Astrocyte of the cerebellum (primary cell): Measurements from ENCODE around the gene DSC2.

Experiments
- DNase-seq: peaks from one replicate; pipeline ENCODE4 v3.0.0-alpha.2; 2011; ENCODE audit warnings: low read depth
- H3K4me3 ChIP-seq: 2 replicates; pipeline ENCODE4 v1.5.1; 2011; ENCODE audit warnings: mild to moderate bottlenecking, low read depth, low read length, moderate library complexity
- CTCF ChIP-seq: IDR thresholded peaks from 2 replicates; pipeline ENCODE4 v1.5.1; 2012; ENCODE audit warnings: low read length, low read depth, moderate library complexity, mild to moderate bottlenecking; ENCODE audit errors: missing control alignments
- in situ Hi-C: cut with HindIII; loops from 2 replicates; pipeline ENCODE4 v1.10.0; 2017; ENCODE audit warnings: low sequenced_read_pairs

Gene DSC2

GRCh38 chr18:31079973-31080372, 22.2 kb downstream of the DSC2 start:
- no peak for DNase-seq
- in situ Hi-C loops = no loop called here
- no peak overlapping the region for H3K4me3 ChIP-seq
- no peak for TF ChIP-seq CTCF

- no peak for DNase-seq
- in situ Hi-C loops = no loop called here
- TF ChIP-seq CTCF = no peak
- no peak overlapping the region for H3K4me3 ChIP-seq
These were observed 24.3 kb downstream of the DSC2 start for GRCh38 chr18:31077878-31078277.

- no peak overlapping the region for H3K4me3 ChIP-seq
- in situ Hi-C loops = no loop called here
- no peak for TF ChIP-seq CTCF
- DNase-seq = no peak
These were observed 30.0 kb downstream of the DSC2 start for GRCh38 chr18:31072175-31072574.

GRCh38 chr18:31070206-31070605, 32.0 kb downstream of the DSC2 start:
- peak; percentile 80 for DNase-seq
- no peak overlapping the region for H3K4me3 ChIP-seq
- TF ChIP-seq CTCF = no peak
- in situ Hi-C loops = no loop called here

- TF ChIP-seq CTCF = no peak
- in situ Hi-C loops = no loop called here
- DNase-seq = no peak
These were observed 36.0 kb downstream of the DSC2 start for GRCh38 chr18:31066266-31066665.

GRCh38 chr18:31065036-31065773, 37.0 kb downstream of the DSC2 start:
- TF ChIP-seq CTCF = no peak
- in situ Hi-C loops = no loop called here
- no peak overlapping the region for H3K4me3 ChIP-seq
- DNase-seq = no peak

More at GRCh38 chr18:31066266-31066665, 36.0 kb downstream of the DSC2 start:
- H3K4me3 ChIP-seq = no peak overlapping the region

- TF ChIP-seq CTCF = no peak
- DNase-seq = no peak
- in situ Hi-C loops = no loop called here
- no peak overlapping the region for H3K4me3 ChIP-seq
These were observed 38.1 kb downstream of the DSC2 start for GRCh38 chr18:31064130-31064529.
